ENCODE measurements around the gene WDR72.

- TF ChIP-seq CTCF (IDR thresholded peaks at IDR 0.05; ENCODE audit: poor library complexity, severe bottlenecking) = peak; percentile 69
- TF ChIP-seq RAD21 (conservative IDR thresholded peaks at IDR 0.05) = peak; percentile 81
- no peak for TF ChIP-seq EZH2 (IDR thresholded peaks at IDR 0.05; ENCODE audit: borderline replicate concordance, insufficient read depth, low read length, poor library complexity, severe bottlenecking)
- TF ChIP-seq MXI1 (conservative IDR thresholded peaks at IDR 0.05; ENCODE audit: poor library complexity, severe bottlenecking) = no peak
- no peak for TF ChIP-seq POLR2AphosphoS5 (IDR thresholded peaks at IDR 0.05)
- TF ChIP-seq REST (IDR thresholded peaks at IDR 0.05; ENCODE audit: borderline replicate concordance) = no peak
- no peak for TF ChIP-seq EP300 (conservative IDR thresholded peaks at IDR 0.05; ENCODE audit: poor library complexity, severe bottlenecking)
- TF ChIP-seq TAF1 (IDR thresholded peaks at IDR 0.05; ENCODE audit: low read depth) = no peak
- TF ChIP-seq SMC3 (conservative IDR thresholded peaks at IDR 0.05; ENCODE audit: poor library complexity) = peak; percentile 79
Measured at GRCh38 chr15:53512029-53512428, 247.4 kb downstream of the WDR72 start.

Data from neural cell (in vitro differentiated cells).